NB4 (cell line): Measurements from ENCODE around the gene CAMTA1.

Source experiments
- POLR2A ChIP-seq: IDR thresholded peaks from 2 replicates; pipeline ENCODE4 v1.6.1; 2011; ENCODE audit warnings: mild to moderate bottlenecking; ENCODE audit not compliant: insufficient read length; ENCODE audit errors: extremely low read depth
- TF ChIP-seq, protein P1 (sequence below): IDR thresholded peaks from one replicate; pipeline ENCODE4 v1.5.1; 2012; ENCODE audit warnings: low read depth, low read length
- TF ChIP-seq, protein P2 (sequence below): IDR thresholded peaks from 2 replicates; pipeline ENCODE4 v1.6.1; 2011; ENCODE audit warnings: low read depth, low read length

DNA sequence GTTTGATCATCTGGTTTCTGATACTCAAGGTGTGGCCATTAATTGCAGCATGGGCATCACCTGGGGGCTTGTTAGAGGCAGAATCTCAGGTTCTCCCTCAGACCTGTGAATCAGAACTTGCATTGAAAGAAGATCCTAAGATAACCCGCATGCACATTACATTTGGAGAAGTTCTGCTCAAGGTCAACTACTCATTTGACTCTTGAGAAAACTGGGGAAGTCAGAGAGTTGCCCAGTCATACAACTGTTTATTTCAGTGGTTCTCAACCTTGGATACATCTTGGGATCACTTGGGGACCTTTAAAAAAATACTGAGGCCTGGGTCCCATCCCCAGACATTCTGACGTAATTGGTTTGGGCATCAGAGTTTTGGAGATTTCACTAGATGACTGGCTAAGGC is 30.5 kb downstream of the CAMTA1 start:
- TF ChIP-seq, protein P1, sequence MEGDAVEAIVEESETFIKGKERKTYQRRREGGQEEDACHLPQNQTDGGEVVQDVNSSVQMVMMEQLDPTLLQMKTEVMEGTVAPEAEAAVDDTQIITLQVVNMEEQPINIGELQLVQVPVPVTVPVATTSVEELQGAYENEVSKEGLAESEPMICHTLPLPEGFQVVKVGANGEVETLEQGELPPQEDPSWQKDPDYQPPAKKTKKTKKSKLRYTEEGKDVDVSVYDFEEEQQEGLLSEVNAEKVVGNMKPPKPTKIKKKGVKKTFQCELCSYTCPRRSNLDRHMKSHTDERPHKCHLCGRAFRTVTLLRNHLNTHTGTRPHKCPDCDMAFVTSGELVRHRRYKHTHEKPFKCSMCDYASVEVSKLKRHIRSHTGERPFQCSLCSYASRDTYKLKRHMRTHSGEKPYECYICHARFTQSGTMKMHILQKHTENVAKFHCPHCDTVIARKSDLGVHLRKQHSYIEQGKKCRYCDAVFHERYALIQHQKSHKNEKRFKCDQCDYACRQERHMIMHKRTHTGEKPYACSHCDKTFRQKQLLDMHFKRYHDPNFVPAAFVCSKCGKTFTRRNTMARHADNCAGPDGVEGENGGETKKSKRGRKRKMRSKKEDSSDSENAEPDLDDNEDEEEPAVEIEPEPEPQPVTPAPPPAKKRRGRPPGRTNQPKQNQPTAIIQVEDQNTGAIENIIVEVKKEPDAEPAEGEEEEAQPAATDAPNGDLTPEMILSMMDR, result no peak
- no peak for TF ChIP-seq POLR2A
- TF ChIP-seq, protein P2, sequence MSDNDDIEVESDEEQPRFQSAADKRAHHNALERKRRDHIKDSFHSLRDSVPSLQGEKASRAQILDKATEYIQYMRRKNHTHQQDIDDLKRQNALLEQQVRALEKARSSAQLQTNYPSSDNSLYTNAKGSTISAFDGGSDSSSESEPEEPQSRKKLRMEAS, result no peak
